ENCODE results near the gene UBE2A. TPM values are rescaled to one million over a fixed set of nuclear protein-coding genes. Genes with fewer than 3 reads are reported as not detected.
A peak's percentile ranks its signal among the peaks of the same experiment; 100 is the strongest.

UBE2A gene
- total and polyA plus RNA-seq, 8 donors = 60.4 to 100 (median 91.5) TPM

DNA sequence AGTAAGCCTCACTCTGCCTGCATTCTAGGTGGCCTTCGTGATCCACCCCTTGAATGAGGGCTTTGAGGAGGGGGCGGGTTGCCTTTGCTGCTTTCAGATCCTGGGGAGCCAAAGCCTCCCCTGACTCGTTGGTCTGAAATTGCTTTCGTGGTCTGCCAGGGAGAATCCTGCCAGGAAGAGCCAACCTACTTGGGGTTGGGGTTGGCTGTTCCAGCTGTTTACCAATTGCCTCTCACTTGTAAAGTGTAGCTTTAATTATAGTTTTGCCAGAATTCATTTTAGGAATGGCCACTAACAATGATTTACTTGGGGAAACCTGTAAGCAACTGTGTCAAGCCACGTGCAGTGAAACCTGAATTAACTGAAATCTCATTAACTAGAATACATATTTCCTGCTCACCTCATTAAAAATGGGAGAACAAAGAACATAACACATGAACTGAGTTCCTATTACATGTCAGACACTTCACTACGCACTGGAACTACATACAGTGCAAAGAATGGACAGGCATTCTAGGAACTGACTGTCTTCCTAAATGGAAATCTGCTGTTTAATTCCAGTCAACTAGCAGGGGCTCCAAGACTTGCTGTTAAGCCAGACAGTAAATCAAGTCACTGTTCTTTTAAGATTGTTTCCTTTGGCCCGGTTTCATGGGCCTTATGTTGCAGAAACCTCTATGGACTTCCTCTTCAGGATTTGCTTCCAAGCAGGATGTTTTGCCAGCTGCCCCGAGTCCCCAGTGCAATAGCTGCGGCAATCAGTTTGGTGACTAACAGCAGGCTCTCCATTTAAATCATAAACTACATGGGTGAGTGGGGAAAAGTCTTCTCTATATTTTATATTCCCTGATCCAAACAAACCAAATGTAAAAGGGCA, 48.2 kb downstream of the UBE2A start:
- intact Hi-C loops (cut with DNase I) = no loop called here
- no peaks in the 10 kb centered on the region for H3K9me3 ChIP-seq
- peak overlapping the region in 1 of 2 donors; percentile 41 for H3K27ac ChIP-seq
- H3K36me3 ChIP-seq = no peaks in the 10 kb centered on the region
- H3K4me3 ChIP-seq = no peak overlapping the region
- H3K27me3 ChIP-seq = no peaks in the 10 kb centered on the region
- H3K4me1 ChIP-seq = peaks cover 0 to 13% of the 10 kb centered on the region in 2 donors
- ATAC-seq = peak; percentile 42
- TF ChIP-seq, protein P1, sequence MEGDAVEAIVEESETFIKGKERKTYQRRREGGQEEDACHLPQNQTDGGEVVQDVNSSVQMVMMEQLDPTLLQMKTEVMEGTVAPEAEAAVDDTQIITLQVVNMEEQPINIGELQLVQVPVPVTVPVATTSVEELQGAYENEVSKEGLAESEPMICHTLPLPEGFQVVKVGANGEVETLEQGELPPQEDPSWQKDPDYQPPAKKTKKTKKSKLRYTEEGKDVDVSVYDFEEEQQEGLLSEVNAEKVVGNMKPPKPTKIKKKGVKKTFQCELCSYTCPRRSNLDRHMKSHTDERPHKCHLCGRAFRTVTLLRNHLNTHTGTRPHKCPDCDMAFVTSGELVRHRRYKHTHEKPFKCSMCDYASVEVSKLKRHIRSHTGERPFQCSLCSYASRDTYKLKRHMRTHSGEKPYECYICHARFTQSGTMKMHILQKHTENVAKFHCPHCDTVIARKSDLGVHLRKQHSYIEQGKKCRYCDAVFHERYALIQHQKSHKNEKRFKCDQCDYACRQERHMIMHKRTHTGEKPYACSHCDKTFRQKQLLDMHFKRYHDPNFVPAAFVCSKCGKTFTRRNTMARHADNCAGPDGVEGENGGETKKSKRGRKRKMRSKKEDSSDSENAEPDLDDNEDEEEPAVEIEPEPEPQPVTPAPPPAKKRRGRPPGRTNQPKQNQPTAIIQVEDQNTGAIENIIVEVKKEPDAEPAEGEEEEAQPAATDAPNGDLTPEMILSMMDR (IDR thresholded peaks at IDR 0.05) = no peak
- DNase-seq = peak in 1 of 4 donors; percentile 69

- Histone ChIP-seq H3K9me3 (no peaks in the 10 kb centered on the region), H3K27ac (no peak overlapping the region), H3K4me1 (peaks cover 0 to 7% of the 10 kb centered on the region in 2 donors), H3K4me3 (no peak overlapping the region), H3K36me3 (no peaks in the 10 kb centered on the region), H3K27me3 (no peaks in the 10 kb centered on the region)
- TF ChIP-seq, protein P1 (IDR thresholded peaks at IDR 0.05) = no peak
- ATAC-seq = no peak
- intact Hi-C loops (cut with DNase I) = no loop called here
- no peak for DNase-seq
Measured at GRCh38 chrX:119624417-119624816, 50.1 kb downstream of the UBE2A start.

DNA sequence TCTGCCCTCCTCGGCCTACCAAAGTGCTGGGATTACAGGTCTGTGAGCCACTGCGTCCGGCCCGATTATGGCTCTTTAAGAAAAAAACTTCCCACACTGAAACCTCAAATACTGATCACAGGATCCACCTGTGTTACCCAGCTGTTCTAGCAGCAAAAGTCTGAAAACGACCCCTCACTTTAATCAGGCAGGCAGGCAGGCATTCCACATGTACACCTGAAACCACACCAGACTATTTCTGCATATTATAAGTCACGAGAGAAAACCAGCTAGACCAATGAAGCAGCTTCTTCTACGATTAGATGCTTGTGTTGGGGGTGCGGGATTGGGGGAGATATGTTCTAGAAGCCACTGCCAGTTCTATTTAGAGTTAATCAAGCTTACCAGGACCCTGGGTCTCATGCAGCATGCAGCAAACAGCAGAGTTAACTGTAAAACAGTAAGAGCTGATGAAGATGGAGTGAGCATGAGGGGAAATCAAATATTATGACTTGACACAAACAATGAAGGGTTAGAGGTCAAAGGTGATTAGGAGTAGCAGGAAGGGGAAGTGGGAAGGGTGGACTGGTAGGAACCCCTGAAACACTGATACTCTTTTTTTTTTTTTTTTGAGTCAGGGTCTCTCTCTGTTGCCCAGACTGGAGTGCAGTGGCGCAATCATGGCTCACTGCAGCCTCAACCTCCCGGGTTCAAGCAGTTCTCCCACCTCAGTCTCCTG, 50.7 kb downstream of the UBE2A start:
- H3K27ac ChIP-seq = no peak overlapping the region
- TF ChIP-seq, protein P1 (IDR thresholded peaks at IDR 0.05) = no peak
- H3K36me3 ChIP-seq = no peaks in the 10 kb centered on the region
- H3K27me3 ChIP-seq = no peaks in the 10 kb centered on the region
- H3K4me3 ChIP-seq = no peak overlapping the region
- ATAC-seq (no peak), DNase-seq (no peak)
- intact Hi-C loops (cut with DNase I) = no loop called here
- no peaks in the 10 kb centered on the region for H3K9me3 ChIP-seq
- H3K4me1 ChIP-seq = peaks cover 0 to 7% of the 10 kb centered on the region in 2 donors

GRCh38 chrX:119625843-119626242, 51.5 kb downstream of the UBE2A start:
- peaks cover 0 to 7% of the 10 kb centered on the region in 2 donors for H3K4me1 ChIP-seq
- H3K9me3 ChIP-seq = no peaks in the 10 kb centered on the region
- DNase-seq (no peak), ATAC-seq (no peak)
- H3K27ac ChIP-seq = peak overlapping the region in 1 of 2 donors; percentile 33
- no peak overlapping the region for H3K4me3 ChIP-seq
- TF ChIP-seq, protein P1 (IDR thresholded peaks at IDR 0.05) = no peak
- no peaks in the 10 kb centered on the region for H3K27me3 ChIP-seq
- intact Hi-C loops (cut with DNase I) = no loop called here
- no peaks in the 10 kb centered on the region for H3K36me3 ChIP-seq

Other genes starting within 250 kb of the UBE2A start
- gene SLC25A43, start 175.2 kb upstream of the UBE2A start, total RNA-seq = 10 to 100 TPM; 16.6 to 18.7 TPM
- gene SLC25A43, start 175.2 kb upstream of the UBE2A start, polyA plus RNA-seq (ENCODE audit: insufficient read length in 6 of 6) = 1 to 10 TPM; 5.2 to 10.0 (median 8.2) TPM
- 100 to 1,000 TPM; 348 to 392 TPM for gene SLC25A5, start 106.1 kb upstream of the UBE2A start, total RNA-seq
- 100 to 1,000 TPM; 186 to 213 (median 199) TPM for gene SLC25A5, start 106.1 kb upstream of the UBE2A start, polyA plus RNA-seq (ENCODE audit: insufficient read length in 6 of 6)
- 10 to 100 TPM; 19.5 to 21.2 TPM for gene STEEP1, start 9.2 kb upstream of the UBE2A start, total RNA-seq
- 10 to 100 TPM; 27.0 to 35.6 (median 32.1) TPM for gene STEEP1, start 9.2 kb upstream of the UBE2A start, polyA plus RNA-seq (ENCODE audit: insufficient read length in 6 of 6)
- gene NKRF, start 31.9 kb downstream of the UBE2A start, total RNA-seq = 1 to 10 TPM; 7.0 to 8.8 TPM
- gene NKRF, start 31.9 kb downstream of the UBE2A start, polyA plus RNA-seq (ENCODE audit: insufficient read length in 6 of 6) = 10 to 100 TPM; 11.9 to 15.1 (median 12.9) TPM
- gene SEPTIN6, start 118.6 kb downstream of the UBE2A start, total RNA-seq = 10 to 100 TPM; 19.1 to 20.3 TPM
- gene SEPTIN6, start 118.6 kb downstream of the UBE2A start, polyA plus RNA-seq (ENCODE audit: insufficient read length in 6 of 6) = 10 to 100 TPM; 28.8 to 43.1 (median 36.1) TPM
- 1 to 10 TPM; 2.4 to 4.2 TPM for gene SOWAHD, start 184.0 kb downstream of the UBE2A start, total RNA-seq
- gene SOWAHD, start 184.0 kb downstream of the UBE2A start, polyA plus RNA-seq (ENCODE audit: insufficient read length in 6 of 6) = under 1 TPM; 0.34 to 0.96 (median 0.60) TPM
- gene RPL39, start 217.1 kb downstream of the UBE2A start, total RNA-seq = 1,000 to 10,000 TPM; 1,442 to 1,453 TPM
- gene RPL39, start 217.1 kb downstream of the UBE2A start, polyA plus RNA-seq (ENCODE audit: insufficient read length in 6 of 6) = 1,000 to 10,000 TPM; 2,372 to 3,113 (median 2,723) TPM